HCT116 (cell line): ENCODE data around the gene TNS3. TPM values are rescaled to one million over a fixed set of nuclear protein-coding genes. Genes with fewer than 3 reads are reported as not detected.

Experiments
- ATAC-seq: fragments of 200-7000 bp; cut with Tn5 transposase; 2 replicates; pipeline ENCODE4 v1.9.1; 2020; ENCODE audit warnings: mild to moderate bottlenecking, moderate library complexity
- BruUV-seq: library from RNA; stranded (reverse); fragments of 400-500 nt; replicated peaks from 2 replicates; lab custom pipeline; 2021; lab: Mats Ljungman, UMichigan
- CTCF ChIA-PET: fragments of 300-600 bp; sonication (Branson Sonifier 250); formaldehyde crosslinking; loops from one replicate; lab custom pipeline; 2021; ENCODE audit warnings: antibody characterized with exemption; lab: Charles Lee
- POLR2A ChIA-PET: fragments of 300-600, 350-600 bp; sonication (Branson Sonifier 250); formaldehyde crosslinking; loops from one replicate; lab custom pipeline; 2021; ENCODE audit warnings: antibody characterized with exemption; lab: Charles Lee
- RAD21 ChIA-PET, 2 experiments: fragments of 300-600 bp; sonication (Branson Sonifier 250); formaldehyde crosslinking; loops; one replicate each; lab custom pipeline; 2023; ENCODE audit warnings: low total read pairs in 2 of 2; ENCODE audit not compliant: uncharacterized antibody in 2 of 2, unreplicated experiment in 2 of 2, low non-redundant PET in 1 of 2; lab: Charles Lee
- DNase-seq: peaks from one replicate; pipeline ENCODE4 v3.0.0-alpha.2; 2010; ENCODE audit warnings: low read depth, low spot score
- H2AFZ ChIP-seq: fragments of 200-600 bp; shearing (Covaris generic), sonication (generic); 2 replicates; pipeline ENCODE4 v1.6.1; 2017; ENCODE audit warnings: low read depth, mixed run types, mixed read lengths, antibody characterized with exemption, low read length; ENCODE audit not compliant: poor library complexity, severe bottlenecking
- H3K27ac ChIP-seq: 2 replicates; pipeline ENCODE4 v1.5.1; 2012; ENCODE audit warnings: low read depth, low read length
- H3K27me3 ChIP-seq: fragments of 200-600 bp; sonication (generic); 2 replicates; pipeline ENCODE4 v1.6.1; 2016; ENCODE audit warnings: mixed run types, low read length, mixed read lengths; ENCODE audit not compliant: insufficient read depth
- H3K36me3 ChIP-seq, 2 experiments: fragments of 200-500 bp in 1 of 2; fragments of 200-600 bp in 1 of 2; sonication (Bioruptor generic) in 1 of 2; sonication (generic) in 1 of 2; 2 replicates each; pipeline versions ENCODE4 v1.5.1 to v1.6.1; 2014 to 2016; ENCODE audit warnings: low read length in 2 of 2, inconsistent platforms in 1 of 2, mixed read lengths in 1 of 2, mixed run types in 1 of 2; ENCODE audit not compliant: insufficient read depth in 2 of 2, control insufficient read depth in 1 of 2
- H3K4me1 ChIP-seq, 2 experiments: fragments of 200-600 bp in 1 of 2; sonication (generic) in 1 of 2; 2 replicates each; pipeline versions ENCODE4 v1.5.1 to v1.6.1; 2012 to 2017; ENCODE audit warnings: low read length in 2 of 2, inconsistent platforms in 1 of 2, mild to moderate bottlenecking in 1 of 2, mixed read lengths in 1 of 2, mixed run types in 1 of 2, moderate library complexity in 1 of 2; ENCODE audit not compliant: insufficient read depth in 2 of 2, control insufficient read depth in 1 of 2
- H3K4me2 ChIP-seq: fragments of 200-600 bp; sonication (generic); 2 replicates; pipeline ENCODE4 v1.6.1; 2017; ENCODE audit warnings: mixed run types, low read length, mixed read lengths
- H3K4me3 ChIP-seq, 2 experiments: fragments of 200-600 bp in 1 of 2; sonication (generic) in 1 of 2; replicated peaks in 1 of 2; 2 replicates each; pipeline ENCODE4 v1.5.1; 2011 to 2016; ENCODE audit warnings: low read length in 2 of 2, control low read depth in 1 of 2, low read depth in 1 of 2, mild to moderate bottlenecking in 1 of 2, mixed read lengths in 1 of 2, mixed run types in 1 of 2
- H3K79me2 ChIP-seq: fragments of 200-600 bp; sonication (generic); 2 replicates; pipeline ENCODE4 v1.6.1; 2017; ENCODE audit warnings: mild to moderate bottlenecking, mixed run types, low read length, moderate library complexity, mixed read lengths; ENCODE audit not compliant: insufficient read depth
- H3K9ac ChIP-seq: fragments of 200-600 bp; sonication (generic); 2 replicates; pipeline ENCODE4 v1.6.1; 2016; ENCODE audit warnings: low read length, mixed read lengths
- H3K9me2 ChIP-seq: fragments of 200-600 bp; sonication (generic), shearing (Covaris generic); 2 replicates; pipeline ENCODE4 v1.6.1; 2017; ENCODE audit warnings: mixed run types, mild to moderate bottlenecking, moderate library complexity; ENCODE audit not compliant: insufficient read depth
- H3K9me3 ChIP-seq, 2 experiments: fragments of 200-500 bp in 1 of 2; fragments of 200-600 bp in 1 of 2; sonication (Bioruptor generic) in 1 of 2; sonication (generic) in 1 of 2; 2 replicates each; pipeline ENCODE4 v1.6.1; 2014 to 2017; ENCODE audit warnings: low read length in 2 of 2, mixed read lengths in 2 of 2, inconsistent platforms in 1 of 2, low read depth in 1 of 2, mild to moderate bottlenecking in 1 of 2, mixed run types in 1 of 2, moderate library complexity in 1 of 2; ENCODE audit not compliant: control insufficient read depth in 1 of 2, insufficient read depth in 1 of 2
- H4K20me1 ChIP-seq: fragments of 200-600 bp; sonication (generic), shearing (Covaris generic); 2 replicates; pipeline ENCODE4 v1.6.1; 2017; ENCODE audit warnings: mixed run types, mild to moderate bottlenecking, moderate library complexity; ENCODE audit not compliant: insufficient read depth
- EGR1 ChIP-seq: IDR thresholded peaks from 2 replicates; pipeline ENCODE4 v1.6.1; 2012; ENCODE audit warnings: low read depth
- EZH2 ChIP-seq: fragments of 200-600 bp; sonication (generic); IDR thresholded peaks from 2 replicates; pipeline ENCODE4 v1.6.1; 2017; ENCODE audit warnings: antibody characterized with exemption, mixed run types
- EZH2phosphoT487 ChIP-seq: fragments of 200-600 bp; IDR thresholded peaks from 2 replicates; pipeline ENCODE4 v1.6.1; 2018; ENCODE audit warnings: antibody characterized with exemption, borderline replicate concordance
- FOSL1 ChIP-seq: IDR thresholded peaks from 2 replicates; pipeline ENCODE4 v1.6.1; 2012; ENCODE audit warnings: low read depth
- JUND ChIP-seq: IDR thresholded peaks from 2 replicates; pipeline ENCODE4 v1.6.1; 2012
- MAX ChIP-seq: IDR thresholded peaks from 2 replicates; pipeline ENCODE4 v1.6.1; 2012
- POLR2A ChIP-seq: IDR thresholded peaks from 2 replicates; pipeline ENCODE4 v1.7.0; 2011; ENCODE audit warnings: borderline replicate concordance; ENCODE audit not compliant: insufficient read depth, insufficient read length; ENCODE audit errors: extremely low read depth
- POLR2AphosphoS5 ChIP-seq: IDR thresholded peaks from 2 replicates; pipeline ENCODE4 v1.6.1; 2011; ENCODE audit warnings: mild to moderate bottlenecking, low read depth, low read length, moderate library complexity
- REST ChIP-seq: IDR thresholded peaks from 2 replicates; pipeline ENCODE4 v1.6.1; 2012; ENCODE audit warnings: low read depth
- SRF ChIP-seq: IDR thresholded peaks from 2 replicates; pipeline ENCODE4 v1.6.1; 2012; ENCODE audit warnings: low read depth
- TCF7L2 ChIP-seq: IDR thresholded peaks from 2 replicates; pipeline ENCODE4 v1.7.0; 2011; ENCODE audit warnings: borderline replicate concordance, inconsistent platforms; ENCODE audit not compliant: insufficient read depth, insufficient read length; ENCODE audit errors: extremely low read depth
- YY1 ChIP-seq: IDR thresholded peaks from 2 replicates; pipeline ENCODE4 v1.6.1; 2011; ENCODE audit warnings: low read length, low read depth, moderate library complexity, mild to moderate bottlenecking; ENCODE audit not compliant: insufficient replicate concordance; ENCODE audit errors: extremely low read depth
- ZFX ChIP-seq: fragments of 450-650 bp; IDR thresholded peaks from 2 replicates; pipeline ENCODE4 v1.6.1; 2017
- intact Hi-C: fragments of 100-400 bp; cut with micrococcal nuclease; formaldehyde crosslinking; loops from 2 replicates; pipeline ENCODE4 v1.10.0; 2022
- total RNA-seq: library from RNA; stranded (reverse); gene quantifications from one replicate; pipeline ENCODE4 v1.2.1, GENCODE V29; 2021; ENCODE audit not compliant: unreplicated experiment

TNS3 gene
- total RNA-seq, 1 experiment from 2014 or later, result 9.1 TPM

GRCh38 chr7:47422611-47423010 is 159.3 kb downstream of the TNS3 start:
- intact Hi-C loops, result no loop called here
- Histone ChIP-seq H3K27me3 (no peaks in the 10 kb centered on the region), H3K4me2 (no peak overlapping the region), H3K36me3 (no peaks in the 10 kb centered on the region), H4K20me1 (no peaks in the 10 kb centered on the region), H3K9me3 (no peaks in the 10 kb centered on the region), H3K9me2 (no peaks in the 10 kb centered on the region), H3K4me3 (no peak overlapping the region), H3K4me1 (no peaks in the 10 kb centered on the region), H2AFZ (no peak overlapping the region), H3K9ac (no peak overlapping the region), H3K79me2 (no peaks in the 10 kb centered on the region), H3K27ac (no peak overlapping the region)
- no TSS peak for BruUV-seq
- DNase-seq (no peak), ATAC-seq (no peak)
- ChIA-PET RAD21 (no interaction called here), POLR2A (no interaction called here)
- no peak for TF ChIP-seq ZFX
- TF ChIP-seq YY1, result no peak
- TF ChIP-seq EGR1, result no peak
- no peak for TF ChIP-seq REST
- TF ChIP-seq POLR2A, result no peak
- TF ChIP-seq EZH2phosphoT487, result no peak
- no peak for TF ChIP-seq MAX
- no peak for TF ChIP-seq POLR2AphosphoS5
- no peak for TF ChIP-seq EZH2
- TF ChIP-seq JUND, result no peak
- TF ChIP-seq FOSL1, result no peak
- no peak for TF ChIP-seq SRF
- no peak for TF ChIP-seq TCF7L2
- TF ChIP-seq, all 23 proteins: peak for 0
- CTCF ChIA-PET, result interaction anchor here (1.3 kb wide), 1 partner anchor 13 kb away, joined by 3 read pairs; no protein-coding TSS in a partner anchor
